ENCODE data around the gene SERINC5. TPM values are rescaled to one million over a fixed set of nuclear protein-coding genes. Genes with fewer than 3 reads are reported as not detected.

Gene SERINC5
- total and polyA plus RNA-seq, 2 of the 4 experiments (the other 2 are of a cell fraction): 5.0 to 8.1 TPM

DNA sequence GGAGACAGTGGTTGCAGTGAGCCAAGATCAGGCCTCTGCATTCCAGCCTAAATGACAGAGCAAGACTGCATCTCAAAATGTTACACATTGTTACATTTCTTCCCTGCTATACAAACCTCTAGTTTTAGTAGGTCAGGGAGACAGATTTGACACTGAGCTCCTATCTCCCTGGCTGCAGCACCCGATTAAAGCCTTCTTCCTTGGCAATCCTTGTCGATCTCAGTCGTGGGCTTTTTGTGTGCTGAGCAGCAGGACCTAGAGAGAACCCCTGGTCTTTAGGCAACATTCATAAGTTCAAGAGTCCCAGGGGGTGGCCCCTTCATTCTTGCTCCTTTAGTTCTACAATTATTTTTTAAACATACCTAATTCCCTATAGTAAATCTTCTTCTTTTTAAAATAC lies 13.0 kb downstream of the SERINC5 start:
- H3K56ac ChIP-seq (ENCODE audit: extremely low read depth, insufficient read depth, low read length): no peak overlapping the region
- no peak overlapping the region for H2BK120ac ChIP-seq (ENCODE audit: low read depth, low read length)
- no peak overlapping the region for H3K23ac ChIP-seq (ENCODE audit: low read depth, low read length)
- peaks cover 5% of the 10 kb centered on the region; the same call in 1 of the 2 replicates for H3K9me1 ChIP-seq (ENCODE audit: insufficient read depth, low read length)
- ChIA-PET CTCF (no interaction called here), POLR2A (ENCODE audit: unreplicated experiment) (no interaction called here)
- no peak overlapping the region for H2AK9ac ChIP-seq (replicated peaks; ENCODE audit: low read depth, low read length, poor library complexity)
- no peaks in the 10 kb centered on the region for H3K36me3 ChIP-seq (ENCODE audit: control insufficient read depth, insufficient read depth, low read length)
- TF ChIP-seq BHLHE40 (IDR thresholded peaks at IDR 0.05; ENCODE audit: low read depth, low read length) (no peak), CHD1 (IDR thresholded peaks at IDR 0.05; ENCODE audit: low read depth, low read length) (no peak), MAZ (IDR thresholded peaks at IDR 0.05; ENCODE audit: borderline replicate concordance, low read depth, low read length) (no peak)
- H2AK5ac ChIP-seq (ENCODE audit: low read depth, low read length): no peak overlapping the region
- no peak overlapping the region for H3K4me3 ChIP-seq (ENCODE audit: insufficient read depth, low read depth, low read length)
- H3K9ac ChIP-seq (ENCODE audit: low read depth, low read length): no peak overlapping the region
- peaks cover 4 to 32% of the 10 kb centered on the region in 2 experiments; a peak in 3 of 4 replicates for H3K79me1 ChIP-seq (ENCODE audit: low read depth in 1 of 2, low read length in 2 of 2)
- DNase-seq (no peak), ATAC-seq (ENCODE audit: low read depth) (no peak)
- no TSS peak for BruUV-seq (replicated peaks)
- no peak overlapping the region for H4K8ac ChIP-seq (ENCODE audit: low read depth in 2 of 2, low read length in 2 of 2)
- no peak overlapping the region for H2BK5ac ChIP-seq (ENCODE audit: low read depth, low read length, poor library complexity, severe bottlenecking)
- no peak overlapping the region for H2AFZ ChIP-seq (replicated peaks; ENCODE audit: low read length, poor library complexity)
- dilution Hi-C loops (cut with HindIII; ENCODE audit: low sequenced_read_pairs, unreplicated experiment) (no loop called here), in situ Hi-C loops (cut with MboI; ENCODE audit: low sequenced_read_pairs) (no loop called here), intact Hi-C loops (cut with micrococcal nuclease) (no loop called here)
- H4K20me1 ChIP-seq (ENCODE audit: insufficient read depth, low read length): peaks cover 3% of the 10 kb centered on the region; the same call in 1 of the 2 replicates
- no peak overlapping the region for H3K4me2 ChIP-seq (ENCODE audit: low read depth, low read length)
- WGBS, 2 experiments (ENCODE audit: extremely low coverage in 2 of 2, insufficient read length in 1 of 2): 83% methylated on average over 3 of the region's 3 CpGs; no CpG with 5 or more reads in 1 of the 2 experiments
- no peak overlapping the region for H3K4ac ChIP-seq (ENCODE audit: low read depth, low read length)
- H3K4me1 ChIP-seq (ENCODE audit: control insufficient read depth, insufficient read depth, low read length): peaks cover 7% of the 10 kb centered on the region
- no peak overlapping the region for H3K27ac ChIP-seq (ENCODE audit: insufficient read depth, low read length)
- no peak overlapping the region for H2BK15ac ChIP-seq (ENCODE audit: low read depth, low read length)
- no peak overlapping the region for H3K14ac ChIP-seq (replicated peaks; ENCODE audit: low read depth, low read length)
- H3K9me3 ChIP-seq (ENCODE audit: control insufficient read depth, insufficient read depth, low read length): no peaks in the 10 kb centered on the region; the same call in 1 of the 2 replicates
- no peak overlapping the region for H4K5ac ChIP-seq (ENCODE audit: low read depth, low read length)
- no peak overlapping the region for H2BK20ac ChIP-seq (ENCODE audit: low read depth, low read length)
- H3K18ac ChIP-seq (ENCODE audit: low read depth, low read length): no peak overlapping the region
- H4K91ac ChIP-seq (ENCODE audit: insufficient read depth, low read depth, low read length): no peak overlapping the region
- no peaks in the 10 kb centered on the region for H3K27me3 ChIP-seq (ENCODE audit: control insufficient read depth, insufficient read depth, low read length)
